ENCODE data around the gene PHLPP2.

Gene PHLPP2

GRCh38 chr16:71666264-71666663 lies 58.2 kb downstream of the PHLPP2 start:
- Mint-ChIP-seq H3K4me1 (no peaks in the 10 kb centered on the region), H3K27me3 (ENCODE audit: low read depth) (no peaks in the 10 kb centered on the region), H3K27ac (no peak overlapping the region), H3K4me3 (no peak overlapping the region), H3K36me3 (ENCODE audit: low read depth) (peaks cover 64% of the 10 kb centered on the region), H3K9me3 (no peaks in the 10 kb centered on the region)
- TF ChIP-seq CTCF (IDR thresholded peaks at IDR 0.05; ENCODE audit: unreplicated experiment in 3 of 3) = no peak

DNA sequence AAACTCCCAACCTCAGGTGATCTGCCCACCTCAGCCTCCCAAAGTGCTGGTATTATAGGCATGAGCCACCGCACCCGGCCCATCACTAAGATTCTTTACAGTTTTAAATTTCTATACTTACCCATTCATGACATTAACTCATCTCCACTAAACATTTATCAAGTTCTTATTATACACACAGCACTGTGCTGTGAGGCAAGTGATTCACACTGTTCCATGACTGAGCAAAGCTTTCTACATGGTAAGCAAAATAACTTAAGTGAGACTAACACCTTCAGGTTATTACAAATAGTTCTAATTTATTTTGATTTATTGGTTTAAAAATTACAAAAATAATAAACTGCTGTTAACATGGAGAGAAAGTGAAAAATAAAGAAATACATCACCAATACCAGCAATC lies 65.0 kb downstream of the PHLPP2 start:
- H3K4me1 Mint-ChIP-seq = no peaks in the 10 kb centered on the region
- peaks cover 66% of the 10 kb centered on the region for H3K36me3 Mint-ChIP-seq (ENCODE audit: low read depth)
- H3K9me3 Mint-ChIP-seq = no peaks in the 10 kb centered on the region
- no peak overlapping the region for H3K27ac Mint-ChIP-seq
- TF ChIP-seq CTCF (IDR thresholded peaks at IDR 0.05; ENCODE audit: unreplicated experiment in 3 of 3) = no peak
- H3K27me3 Mint-ChIP-seq (ENCODE audit: low read depth) = no peaks in the 10 kb centered on the region
- H3K4me3 Mint-ChIP-seq = no peak overlapping the region

DNA sequence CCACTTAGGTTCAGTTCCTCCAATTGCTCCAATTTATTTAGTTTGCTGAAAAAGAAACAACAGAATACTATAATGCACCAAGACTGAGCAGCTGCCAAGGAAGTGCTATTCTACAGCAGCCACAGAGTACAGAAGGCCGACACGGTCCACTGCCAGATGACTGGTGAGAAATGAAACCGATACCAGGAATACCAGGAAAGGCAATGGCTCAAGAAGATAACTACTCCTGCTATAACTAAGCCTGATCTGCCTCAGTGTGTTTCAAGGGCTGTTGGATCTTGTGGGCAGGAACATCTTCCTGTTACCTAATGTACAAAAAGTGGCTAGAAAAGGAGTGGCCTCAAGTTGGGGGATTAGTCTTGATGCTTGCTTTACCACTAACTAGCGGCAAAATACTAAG lies 65.7 kb downstream of the PHLPP2 start:
- Mint-ChIP-seq H3K4me1 (no peaks in the 10 kb centered on the region), H3K36me3 (ENCODE audit: low read depth) (peaks cover 65% of the 10 kb centered on the region), H3K27me3 (ENCODE audit: low read depth) (no peaks in the 10 kb centered on the region), H3K4me3 (no peak overlapping the region), H3K27ac (peak overlapping the region in 2 of 3 experiments; percentile 21 to 65), H3K9me3 (no peaks in the 10 kb centered on the region)
- no peak for TF ChIP-seq CTCF (IDR thresholded peaks at IDR 0.05; ENCODE audit: unreplicated experiment in 3 of 3)

GRCh38 chr16:71649704-71650103 lies 74.8 kb downstream of the PHLPP2 start:
- Mint-ChIP-seq H3K27ac (no peak overlapping the region), H3K27me3 (ENCODE audit: low read depth) (no peaks in the 10 kb centered on the region), H3K36me3 (ENCODE audit: low read depth) (peaks cover 41% of the 10 kb centered on the region), H3K4me1 (peaks cover 8% of the 10 kb centered on the region), H3K4me3 (no peak overlapping the region), H3K9me3 (no peaks in the 10 kb centered on the region)
- no peak for TF ChIP-seq CTCF (IDR thresholded peaks at IDR 0.05; ENCODE audit: unreplicated experiment in 3 of 3)

DNA sequence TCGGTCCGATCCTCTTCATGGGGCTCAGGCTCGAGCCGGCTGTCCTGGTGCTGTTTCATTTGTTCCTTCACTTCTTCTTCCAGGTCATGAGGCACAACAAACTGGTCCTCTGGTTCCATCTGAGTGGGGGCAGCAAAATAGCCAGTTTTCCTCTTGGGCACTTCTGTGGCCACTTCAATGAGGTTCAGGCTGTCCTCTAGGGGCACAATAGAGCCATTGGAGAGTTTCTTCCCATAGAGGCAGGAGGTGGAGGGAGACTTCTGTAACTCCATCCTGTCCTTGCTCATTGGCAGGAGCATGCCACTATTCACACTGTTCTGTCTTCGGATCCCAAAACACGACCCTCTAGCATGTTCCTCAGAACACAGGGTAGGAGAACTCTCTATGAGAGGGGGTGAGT lies 75.6 kb downstream of the PHLPP2 start:
- H3K9me3 Mint-ChIP-seq = no peaks in the 10 kb centered on the region
- H3K4me1 Mint-ChIP-seq = peaks cover 8% of the 10 kb centered on the region
- peak in 2 of 3 experiments; percentile 8 to 17 for TF ChIP-seq CTCF (IDR thresholded peaks at IDR 0.05; ENCODE audit: unreplicated experiment in 3 of 3)
- H3K27me3 Mint-ChIP-seq (ENCODE audit: low read depth) = no peaks in the 10 kb centered on the region
- H3K4me3 Mint-ChIP-seq = no peak overlapping the region
- peaks cover 37% of the 10 kb centered on the region for H3K36me3 Mint-ChIP-seq (ENCODE audit: low read depth)
- no peak overlapping the region for H3K27ac Mint-ChIP-seq

DNA sequence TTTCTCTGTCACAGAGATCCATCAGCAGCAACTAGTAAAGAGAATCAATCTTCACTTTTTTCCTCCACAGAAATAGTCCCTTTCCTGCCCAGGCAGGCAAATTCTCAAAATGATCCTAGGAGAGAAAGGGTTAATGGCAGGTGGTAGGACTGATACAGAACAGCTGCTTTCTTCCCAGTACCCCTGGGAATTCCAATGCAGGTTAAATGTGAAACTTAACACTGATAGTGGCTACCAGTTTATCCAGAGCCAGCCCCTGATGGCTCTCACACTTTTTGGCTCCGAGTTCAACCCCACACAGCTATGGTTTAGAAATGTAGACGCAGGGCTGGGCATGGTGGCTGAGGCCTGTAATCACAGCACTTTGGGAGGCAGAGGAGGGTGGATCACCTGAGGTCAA lies 76.3 kb downstream of the PHLPP2 start:
- H3K36me3 Mint-ChIP-seq (ENCODE audit: low read depth) = peaks cover 37% of the 10 kb centered on the region
- no peaks in the 10 kb centered on the region for H3K27me3 Mint-ChIP-seq (ENCODE audit: low read depth)
- H3K9me3 Mint-ChIP-seq = no peaks in the 10 kb centered on the region
- no peak for TF ChIP-seq CTCF (IDR thresholded peaks at IDR 0.05; ENCODE audit: unreplicated experiment in 3 of 3)
- no peak overlapping the region for H3K4me3 Mint-ChIP-seq
- no peak overlapping the region for H3K27ac Mint-ChIP-seq
- peaks cover 8% of the 10 kb centered on the region for H3K4me1 Mint-ChIP-seq
